ENCODE measurements around the gene FAM131C.

FAM131C gene

DNA sequence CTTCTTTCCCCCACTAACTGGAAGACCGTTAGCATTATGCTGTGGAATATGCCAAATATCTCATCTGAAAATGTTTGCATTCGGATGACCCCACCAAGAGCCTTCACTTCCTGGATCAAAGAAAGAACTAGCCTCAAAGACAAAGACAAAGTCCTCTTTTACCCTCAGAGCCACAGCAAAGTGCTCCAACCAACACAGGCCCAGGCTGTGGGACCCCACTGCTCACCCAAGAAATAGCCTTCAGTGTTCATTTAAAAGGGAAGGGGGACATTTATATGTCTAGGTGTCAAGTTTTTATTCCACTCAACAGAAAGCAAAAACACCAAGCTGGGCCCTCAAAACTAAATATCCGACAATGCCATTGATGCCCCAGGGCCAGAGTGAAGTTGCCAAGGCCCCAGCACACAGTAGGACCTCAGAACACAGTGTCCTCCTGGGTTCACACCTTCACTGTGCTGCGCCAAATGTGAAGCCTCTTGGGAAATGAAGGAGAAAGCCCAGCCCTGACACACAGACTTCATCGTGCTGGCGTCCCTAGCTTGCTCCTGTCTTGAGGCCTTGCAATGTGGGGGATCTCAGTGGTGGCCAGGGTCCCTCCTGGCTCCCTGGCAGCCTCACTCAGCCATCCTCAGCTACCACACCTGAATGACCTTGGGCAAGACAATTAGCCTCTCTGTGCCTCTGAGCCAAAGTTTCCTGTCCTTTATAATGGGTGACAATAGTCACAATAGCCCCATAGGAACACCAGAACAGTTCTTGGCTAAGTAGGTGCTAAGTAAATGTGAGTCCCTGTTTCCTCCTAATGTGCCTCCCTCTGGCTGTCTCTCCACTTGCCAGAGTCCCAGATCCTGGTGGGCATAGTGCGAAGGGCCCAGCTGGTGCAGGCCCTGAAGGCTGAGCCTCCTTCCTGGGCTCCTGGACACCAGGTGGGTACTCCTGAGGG is 18.6 kb downstream of the FAM131C start (continued):
- TF ChIP-seq, protein P1, sequence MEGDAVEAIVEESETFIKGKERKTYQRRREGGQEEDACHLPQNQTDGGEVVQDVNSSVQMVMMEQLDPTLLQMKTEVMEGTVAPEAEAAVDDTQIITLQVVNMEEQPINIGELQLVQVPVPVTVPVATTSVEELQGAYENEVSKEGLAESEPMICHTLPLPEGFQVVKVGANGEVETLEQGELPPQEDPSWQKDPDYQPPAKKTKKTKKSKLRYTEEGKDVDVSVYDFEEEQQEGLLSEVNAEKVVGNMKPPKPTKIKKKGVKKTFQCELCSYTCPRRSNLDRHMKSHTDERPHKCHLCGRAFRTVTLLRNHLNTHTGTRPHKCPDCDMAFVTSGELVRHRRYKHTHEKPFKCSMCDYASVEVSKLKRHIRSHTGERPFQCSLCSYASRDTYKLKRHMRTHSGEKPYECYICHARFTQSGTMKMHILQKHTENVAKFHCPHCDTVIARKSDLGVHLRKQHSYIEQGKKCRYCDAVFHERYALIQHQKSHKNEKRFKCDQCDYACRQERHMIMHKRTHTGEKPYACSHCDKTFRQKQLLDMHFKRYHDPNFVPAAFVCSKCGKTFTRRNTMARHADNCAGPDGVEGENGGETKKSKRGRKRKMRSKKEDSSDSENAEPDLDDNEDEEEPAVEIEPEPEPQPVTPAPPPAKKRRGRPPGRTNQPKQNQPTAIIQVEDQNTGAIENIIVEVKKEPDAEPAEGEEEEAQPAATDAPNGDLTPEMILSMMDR (tag by site-specific recombination; IDR thresholded peaks at IDR 0.05) = no peak
- TF ChIP-seq, protein P2, sequence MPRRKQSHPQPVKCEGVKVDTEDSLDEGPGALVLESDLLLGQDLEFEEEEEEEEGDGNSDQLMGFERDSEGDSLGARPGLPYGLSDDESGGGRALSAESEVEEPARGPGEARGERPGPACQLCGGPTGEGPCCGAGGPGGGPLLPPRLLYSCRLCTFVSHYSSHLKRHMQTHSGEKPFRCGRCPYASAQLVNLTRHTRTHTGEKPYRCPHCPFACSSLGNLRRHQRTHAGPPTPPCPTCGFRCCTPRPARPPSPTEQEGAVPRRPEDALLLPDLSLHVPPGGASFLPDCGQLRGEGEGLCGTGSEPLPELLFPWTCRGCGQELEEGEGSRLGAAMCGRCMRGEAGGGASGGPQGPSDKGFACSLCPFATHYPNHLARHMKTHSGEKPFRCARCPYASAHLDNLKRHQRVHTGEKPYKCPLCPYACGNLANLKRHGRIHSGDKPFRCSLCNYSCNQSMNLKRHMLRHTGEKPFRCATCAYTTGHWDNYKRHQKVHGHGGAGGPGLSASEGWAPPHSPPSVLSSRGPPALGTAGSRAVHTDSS (tag by site-specific recombination; IDR thresholded peaks at IDR 0.05) = no peak
- TF ChIP-seq, protein P3, sequence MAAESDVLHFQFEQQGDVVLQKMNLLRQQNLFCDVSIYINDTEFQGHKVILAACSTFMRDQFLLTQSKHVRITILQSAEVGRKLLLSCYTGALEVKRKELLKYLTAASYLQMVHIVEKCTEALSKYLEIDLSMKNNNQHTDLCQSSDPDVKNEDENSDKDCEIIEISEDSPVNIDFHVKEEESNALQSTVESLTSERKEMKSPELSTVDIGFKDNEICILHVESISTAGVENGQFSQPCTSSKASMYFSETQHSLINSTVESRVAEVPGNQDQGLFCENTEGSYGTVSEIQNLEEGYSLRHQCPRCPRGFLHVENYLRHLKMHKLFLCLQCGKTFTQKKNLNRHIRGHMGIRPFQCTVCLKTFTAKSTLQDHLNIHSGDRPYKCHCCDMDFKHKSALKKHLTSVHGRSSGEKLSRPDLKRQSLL (tag by site-specific recombination; IDR thresholded peaks at IDR 0.05) = no peak
- TF ChIP-seq, protein P4, sequence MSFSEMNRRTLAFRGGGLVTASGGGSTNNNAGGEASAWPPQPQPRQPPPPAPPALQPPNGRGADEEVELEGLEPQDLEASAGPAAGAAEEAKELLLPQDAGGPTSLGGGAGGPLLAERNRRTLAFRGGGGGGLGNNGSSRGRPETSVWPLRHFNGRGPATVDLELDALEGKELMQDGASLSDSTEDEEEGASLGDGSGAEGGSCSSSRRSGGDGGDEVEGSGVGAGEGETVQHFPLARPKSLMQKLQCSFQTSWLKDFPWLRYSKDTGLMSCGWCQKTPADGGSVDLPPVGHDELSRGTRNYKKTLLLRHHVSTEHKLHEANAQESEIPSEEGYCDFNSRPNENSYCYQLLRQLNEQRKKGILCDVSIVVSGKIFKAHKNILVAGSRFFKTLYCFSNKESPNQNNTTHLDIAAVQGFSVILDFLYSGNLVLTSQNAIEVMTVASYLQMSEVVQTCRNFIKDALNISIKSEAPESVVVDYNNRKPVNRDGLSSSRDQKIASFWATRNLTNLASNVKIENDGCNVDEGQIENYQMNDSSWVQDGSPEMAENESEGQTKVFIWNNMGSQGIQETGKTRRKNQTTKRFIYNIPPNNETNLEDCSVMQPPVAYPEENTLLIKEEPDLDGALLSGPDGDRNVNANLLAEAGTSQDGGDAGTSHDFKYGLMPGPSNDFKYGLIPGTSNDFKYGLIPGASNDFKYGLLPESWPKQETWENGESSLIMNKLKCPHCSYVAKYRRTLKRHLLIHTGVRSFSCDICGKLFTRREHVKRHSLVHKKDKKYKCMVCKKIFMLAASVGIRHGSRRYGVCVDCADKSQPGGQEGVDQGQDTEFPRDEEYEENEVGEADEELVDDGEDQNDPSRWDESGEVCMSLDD (tag by site-specific recombination; IDR thresholded peaks at IDR 0.05) = no peak
- TF ChIP-seq ZNF292 (tag by site-specific recombination; IDR thresholded peaks at IDR 0.05; ENCODE audit: borderline replicate concordance, low read depth) (no peak), ZNF792 (tag by site-specific recombination; IDR thresholded peaks at IDR 0.05) (no peak), ZNF19 (tag by site-specific recombination; IDR thresholded peaks at IDR 0.05; ENCODE audit: low read depth) (no peak), KLF7 (tag by site-specific recombination; IDR thresholded peaks at IDR 0.05; ENCODE audit: borderline replicate concordance) (no peak), SP2 (tag by site-specific recombination; IDR thresholded peaks at IDR 0.05) (no peak), ZNF132 (tag by site-specific recombination; IDR thresholded peaks at IDR 0.05; ENCODE audit: borderline replicate concordance) (no peak), GLIS2 (tag by site-specific recombination; IDR thresholded peaks at IDR 0.05) (0 out of 2 replicates have a peak, but pooled peaks have one; percentile 4), ZNF121 (tag by site-specific recombination; IDR thresholded peaks at IDR 0.05) (peak; percentile 77), ZNF248 (tag by site-specific recombination; IDR thresholded peaks at IDR 0.05) (no peak), ZNF174 (tag by site-specific recombination; IDR thresholded peaks at IDR 0.05) (no peak), YY1 (tag by site-specific recombination; IDR thresholded peaks at IDR 0.05) (no peak), ZNF624 (tag by site-specific recombination; IDR thresholded peaks at IDR 0.05) (no peak), GLIS1 (tag by site-specific recombination; IDR thresholded peaks at IDR 0.05) (peak; percentile 64), ZNF202 (tag by site-specific recombination; IDR thresholded peaks at IDR 0.05; ENCODE audit: borderline replicate concordance) (no peak), ZNF426 (tag by site-specific recombination; IDR thresholded peaks at IDR 0.05) (no peak), ZNF184 (tag by site-specific recombination; IDR thresholded peaks at IDR 0.05) (no peak)
- TF ChIP-seq, protein P5, sequence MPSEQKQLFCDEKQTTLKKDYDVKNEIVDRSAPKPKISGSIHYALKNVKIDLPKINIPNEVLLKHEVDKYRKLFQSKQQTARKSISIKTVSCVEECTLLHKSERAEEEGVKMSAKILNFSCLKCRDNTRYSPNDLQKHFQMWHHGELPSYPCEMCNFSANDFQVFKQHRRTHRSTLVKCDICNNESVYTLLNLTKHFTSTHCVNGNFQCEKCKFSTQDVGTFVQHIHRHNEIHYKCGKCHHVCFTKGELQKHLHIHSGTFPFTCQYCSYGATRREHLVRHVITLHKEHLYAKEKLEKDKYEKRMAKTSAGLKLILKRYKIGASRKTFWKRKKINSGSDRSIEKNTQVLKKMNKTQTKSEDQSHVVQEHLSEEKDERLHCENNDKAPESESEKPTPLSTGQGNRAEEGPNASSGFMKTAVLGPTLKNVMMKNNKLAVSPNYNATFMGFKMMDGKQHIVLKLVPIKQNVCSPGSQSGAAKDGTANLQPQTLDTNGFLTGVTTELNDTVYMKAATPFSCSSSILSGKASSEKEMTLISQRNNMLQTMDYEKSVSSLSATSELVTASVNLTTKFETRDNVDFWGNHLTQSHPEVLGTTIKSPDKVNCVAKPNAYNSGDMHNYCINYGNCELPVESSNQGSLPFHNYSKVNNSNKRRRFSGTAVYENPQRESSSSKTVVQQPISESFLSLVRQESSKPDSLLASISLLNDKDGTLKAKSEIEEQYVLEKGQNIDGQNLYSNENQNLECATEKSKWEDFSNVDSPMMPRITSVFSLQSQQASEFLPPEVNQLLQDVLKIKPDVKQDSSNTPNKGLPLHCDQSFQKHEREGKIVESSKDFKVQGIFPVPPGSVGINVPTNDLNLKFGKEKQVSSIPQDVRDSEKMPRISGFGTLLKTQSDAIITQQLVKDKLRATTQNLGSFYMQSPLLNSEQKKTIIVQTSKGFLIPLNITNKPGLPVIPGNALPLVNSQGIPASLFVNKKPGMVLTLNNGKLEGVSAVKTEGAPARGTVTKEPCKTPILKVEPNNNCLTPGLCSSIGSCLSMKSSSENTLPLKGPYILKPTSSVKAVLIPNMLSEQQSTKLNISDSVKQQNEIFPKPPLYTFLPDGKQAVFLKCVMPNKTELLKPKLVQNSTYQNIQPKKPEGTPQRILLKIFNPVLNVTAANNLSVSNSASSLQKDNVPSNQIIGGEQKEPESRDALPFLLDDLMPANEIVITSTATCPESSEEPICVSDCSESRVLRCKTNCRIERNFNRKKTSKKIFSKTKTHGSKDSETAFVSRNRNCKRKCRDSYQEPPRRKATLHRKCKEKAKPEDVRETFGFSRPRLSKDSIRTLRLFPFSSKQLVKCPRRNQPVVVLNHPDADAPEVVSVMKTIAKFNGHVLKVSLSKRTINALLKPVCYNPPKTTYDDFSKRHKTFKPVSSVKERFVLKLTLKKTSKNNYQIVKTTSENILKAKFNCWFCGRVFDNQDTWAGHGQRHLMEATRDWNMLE (tag by site-specific recombination; conservative IDR thresholded peaks at IDR 0.05; ENCODE audit: low read depth) = no peak
- TF ChIP-seq, protein P6, sequence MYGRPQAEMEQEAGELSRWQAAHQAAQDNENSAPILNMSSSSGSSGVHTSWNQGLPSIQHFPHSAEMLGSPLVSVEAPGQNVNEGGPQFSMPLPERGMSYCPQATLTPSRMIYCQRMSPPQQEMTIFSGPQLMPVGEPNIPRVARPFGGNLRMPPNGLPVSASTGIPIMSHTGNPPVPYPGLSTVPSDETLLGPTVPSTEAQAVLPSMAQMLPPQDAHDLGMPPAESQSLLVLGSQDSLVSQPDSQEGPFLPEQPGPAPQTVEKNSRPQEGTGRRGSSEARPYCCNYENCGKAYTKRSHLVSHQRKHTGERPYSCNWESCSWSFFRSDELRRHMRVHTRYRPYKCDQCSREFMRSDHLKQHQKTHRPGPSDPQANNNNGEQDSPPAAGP (tag by site-specific recombination; IDR thresholded peaks at IDR 0.05) = no peak
- TF ChIP-seq, protein P7, sequence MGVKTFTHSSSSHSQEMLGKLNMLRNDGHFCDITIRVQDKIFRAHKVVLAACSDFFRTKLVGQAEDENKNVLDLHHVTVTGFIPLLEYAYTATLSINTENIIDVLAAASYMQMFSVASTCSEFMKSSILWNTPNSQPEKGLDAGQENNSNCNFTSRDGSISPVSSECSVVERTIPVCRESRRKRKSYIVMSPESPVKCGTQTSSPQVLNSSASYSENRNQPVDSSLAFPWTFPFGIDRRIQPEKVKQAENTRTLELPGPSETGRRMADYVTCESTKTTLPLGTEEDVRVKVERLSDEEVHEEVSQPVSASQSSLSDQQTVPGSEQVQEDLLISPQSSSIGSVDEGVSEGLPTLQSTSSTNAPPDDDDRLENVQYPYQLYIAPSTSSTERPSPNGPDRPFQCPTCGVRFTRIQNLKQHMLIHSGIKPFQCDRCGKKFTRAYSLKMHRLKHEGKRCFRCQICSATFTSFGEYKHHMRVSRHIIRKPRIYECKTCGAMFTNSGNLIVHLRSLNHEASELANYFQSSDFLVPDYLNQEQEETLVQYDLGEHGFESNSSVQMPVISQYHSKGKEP (tag by site-specific recombination; IDR thresholded peaks at IDR 0.05) = no peak
